HepG2 (cell line): ENCODE data around the gene UBE2L6. TPM values are rescaled to one million over a fixed set of nuclear protein-coding genes. Genes with fewer than 3 reads are reported as not detected.

Experiments
- FOXK1 ChIP-seq: sonication (generic); formaldehyde crosslinking; IDR thresholded peaks from 2 replicates; pipeline ENCODE4 v1.4.0; 2020; ENCODE audit warnings: low read depth, missing genetic modification reagents, borderline replicate concordance
- FUBP1 ChIP-seq: sonication (generic); formaldehyde crosslinking; IDR thresholded peaks from 2 replicates; pipeline ENCODE4 v1.5.1; 2020; ENCODE audit warnings: missing genetic modification reagents, mild to moderate bottlenecking, borderline replicate concordance
- HMG20A ChIP-seq: IDR thresholded peaks from 2 replicates; pipeline ENCODE4 v1.6.1; 2016; ENCODE audit warnings: borderline replicate concordance
- KLF12 ChIP-seq: sonication (generic); formaldehyde crosslinking; IDR thresholded peaks from 2 replicates; pipeline ENCODE4 v1.4.0; 2020; ENCODE audit warnings: missing genetic modification reagents, borderline replicate concordance
- POLR2A ChIP-seq, 2 experiments: IDR thresholded peaks; 2 replicates each; pipeline ENCODE4 v1.6.1; 2011; ENCODE audit warnings: low read depth in 2 of 2, low read length in 2 of 2, mild to moderate bottlenecking in 1 of 2, moderate library complexity in 1 of 2; ENCODE audit not compliant: insufficient read depth in 1 of 2
- SATB2 ChIP-seq: sonication (generic); formaldehyde crosslinking; IDR thresholded peaks from 2 replicates; pipeline ENCODE4 v1.5.0; 2020; ENCODE audit warnings: missing genetic modification reagents
- SOX13 ChIP-seq, 3 experiments: fragments of 450-650 bp in 1 of 3; sonication (generic) in 1 of 3; formaldehyde crosslinking in 1 of 3; IDR thresholded peaks in 2 of 3; conservative IDR thresholded peaks in 1 of 3; 2 replicates each; pipeline versions ENCODE4 v1.5.0 to v1.6.1; 2016 to 2020; ENCODE audit warnings: antibody characterized with exemption in 1 of 3, mild to moderate bottlenecking in 1 of 3, missing compliant biosample characterization in 1 of 3, missing genetic modification reagents in 1 of 3, moderate library complexity in 1 of 3
- SOX6 ChIP-seq, 2 experiments: fragments of 450-650 bp in 1 of 2; sonication (generic) in 1 of 2; formaldehyde crosslinking in 1 of 2; IDR thresholded peaks; 2 replicates each; pipeline versions ENCODE4 v1.4.0 to v1.6.1; 2017 to 2020; ENCODE audit warnings: antibody characterized with exemption in 1 of 2, mild to moderate bottlenecking in 1 of 2, missing genetic modification reagents in 1 of 2
- TERF1 ChIP-seq: sonication (generic); formaldehyde crosslinking; IDR thresholded peaks from 2 replicates; pipeline ENCODE4 v1.8.0; 2022; ENCODE audit warnings: mild to moderate bottlenecking, missing genetic modification reagents, moderate library complexity
- ZBTB14 ChIP-seq: sonication (generic); formaldehyde crosslinking; IDR thresholded peaks from 2 replicates; pipeline ENCODE4 v1.4.0; 2020; ENCODE audit warnings: missing genetic modification reagents
- ZBTB2 ChIP-seq: sonication (generic); formaldehyde crosslinking; IDR thresholded peaks from 2 replicates; pipeline ENCODE4 v1.8.0; 2022; ENCODE audit warnings: low read depth, missing genetic modification reagents
- ZBTB34 ChIP-seq: sonication (generic); formaldehyde crosslinking; IDR thresholded peaks from 2 replicates; pipeline ENCODE4 v1.8.0; 2022; ENCODE audit warnings: mild to moderate bottlenecking, missing genetic modification reagents
- ZBTB7B ChIP-seq: sonication (generic); formaldehyde crosslinking; IDR thresholded peaks from 2 replicates; pipeline ENCODE4 v1.4.0; 2020; ENCODE audit warnings: missing genetic modification reagents
- ZNF12 ChIP-seq: sonication (generic); formaldehyde crosslinking; IDR thresholded peaks from 2 replicates; pipeline ENCODE4 v1.5.0; 2020; ENCODE audit warnings: missing genetic modification reagents
- ZNF557 ChIP-seq: sonication (generic); formaldehyde crosslinking; IDR thresholded peaks from 2 replicates; pipeline ENCODE4 v1.4.0; 2020; ENCODE audit warnings: missing genetic modification reagents
- ZNF616 ChIP-seq: sonication (generic); formaldehyde crosslinking; IDR thresholded peaks from 2 replicates; pipeline ENCODE4 v1.5.0; 2020; ENCODE audit warnings: low read depth, mild to moderate bottlenecking, missing genetic modification reagents
- ZNF709 ChIP-seq: sonication (generic); formaldehyde crosslinking; IDR thresholded peaks from 2 replicates; pipeline ENCODE4 v1.5.0; 2020; ENCODE audit warnings: mild to moderate bottlenecking, missing genetic modification reagents
- polyA plus RNA-seq, 8 experiments: library from polyadenylated mRNA; depleted of rRNA in 3 of 8; stranded (reverse) in 7 of 8; unstranded in 1 of 8; fragments of >200 nt; fragmentation: Illumina TruSeq in 4 of 8; extraction: Trizol in 4 of 8; gene quantifications; 2 replicates each; pipeline versions ENCODE4 v1.2.1 to v1.2.3, GENCODE V29; 2011 to 2016; ENCODE audit warnings: low read depth in 4 of 8, missing spikeins in 1 of 8, mixed read lengths in 1 of 8; ENCODE audit not compliant: insufficient read depth in 1 of 8
- total RNA-seq, 5 experiments: library from RNA; depleted of rRNA; stranded (reverse); fragments of >200 nt; fragmentation: Illumina TruSeq; extraction: Trizol; gene quantifications; 2 replicates each; pipeline ENCODE4 v1.2.3, GENCODE V29; 2016; ENCODE audit warnings: low read depth in 1 of 5

Gene UBE2L6
- total and polyA plus RNA-seq, 2 of the 13 experiments (the other 11 are each of a cell fraction or from before 2014, with no cell fraction given): 30.3 to 30.4 TPM

GRCh38 chr11:57515332-57516060, 52.0 kb downstream of the UBE2L6 start, which contains the start of gene SLC43A1 (continued):
- TF ChIP-seq FOXK1 (CRISPR knock-in tag) (no peak; the same call in 1 of the 2 replicates), FUBP1 (CRISPR knock-in tag) (no peak), ZNF12 (CRISPR knock-in tag) (0 out of 2 replicates have a peak, but pooled peaks have one; percentile 20), KLF12 (peak; percentile 73; the same call in 1 of the 2 replicates), ZNF616 (CRISPR knock-in tag) (no peak), POLR2A (IDR thresholded peaks at IDR 0.05; ENCODE audit: insufficient read depth in 1 of 2, low read depth in 2 of 2, low read length in 2 of 2) (peak in 1 of 2 experiments; percentile 75; a peak in 3 of 4 replicates), ZBTB14 (CRISPR knock-in tag) (peak; percentile 39; the same call in 1 of the 2 replicates), TERF1 (CRISPR knock-in tag) (peak; percentile 78; the same call in 1 of the 2 replicates), ZBTB7B (CRISPR knock-in tag) (peak; percentile 59; the same call in 1 of the 2 replicates), ZBTB34 (CRISPR knock-in tag) (0 out of 2 replicates have a peak, but pooled peaks have one; percentile 18), SOX6 (IDR thresholded peaks at IDR 0.05) (no peak), SOX6 (CRISPR knock-in tag; IDR thresholded peaks at IDR 0.05) (peak; percentile 74; the same call in 1 of the 2 replicates), SOX13 (IDR thresholded peaks at IDR 0.05) (no peak), SOX13 (CRISPR knock-in tag; conservative IDR thresholded peaks at IDR 0.05 in 1 of 2, IDR thresholded peaks at IDR 0.05 in 1 of 2) (peak in 1 of 2 experiments; percentile 54; a peak in 1 of 4 replicates), ZNF709 (CRISPR knock-in tag) (peak; percentile 49; the same call in 1 of the 2 replicates), HMG20A (CRISPR knock-in tag) (no peak), SATB2 (peak; percentile 53; the same call in 1 of the 2 replicates), ZBTB2 (no peak), ZNF557 (CRISPR knock-in tag) (no peak)
